ENCODE results near the gene ACBD4. TPM values are rescaled to one million over a fixed set of nuclear protein-coding genes. Genes with fewer than 3 reads are reported as not detected.

ACBD4 gene
- total and polyA plus RNA-seq, 2 of the 13 experiments (the other 11 are each of a cell fraction or from before 2014, with no cell fraction given), result 16.1 to 26.9 TPM

GRCh38 chr17:45171338-45172231, 36.1 kb downstream of the ACBD4 start (continued):
- TF ChIP-seq ZNF292 (CRISPR knock-in tag; IDR thresholded peaks at IDR 0.05; ENCODE audit: borderline replicate concordance, low read depth) (peak; percentile 76), FOSL2 (CRISPR knock-in tag; IDR thresholded peaks at IDR 0.05) (peak; percentile 23; the same call in 1 of the 2 replicates), PLRG1 (conservative IDR thresholded peaks at IDR 0.05) (no peak), GFI1 (CRISPR knock-in tag; IDR thresholded peaks at IDR 0.05; ENCODE audit: borderline replicate concordance) (peak; percentile 64; the same call in 1 of the 2 replicates), DNMT1 (CRISPR knock-in tag; IDR thresholded peaks at IDR 0.05) (0 out of 2 replicates have a peak, but pooled peaks have one; percentile 13), SIX4 (CRISPR knock-in tag; IDR thresholded peaks at IDR 0.05) (peak; percentile 31; the same call in 1 of the 2 replicates), BHLHE40 (IDR thresholded peaks at IDR 0.05; ENCODE audit: low read length) (no peak), ZNF780A (CRISPR knock-in tag; IDR thresholded peaks at IDR 0.05) (peak; percentile 58; the same call in 1 of the 2 replicates), STAT6 (CRISPR knock-in tag; IDR thresholded peaks at IDR 0.05; ENCODE audit: borderline replicate concordance) (peak; percentile 88; the same call in 1 of the 2 replicates), ZNF660 (CRISPR knock-in tag; IDR thresholded peaks at IDR 0.05; ENCODE audit: borderline replicate concordance, low read depth) (no peak), ZNF281 (CRISPR knock-in tag; IDR thresholded peaks at IDR 0.05; ENCODE audit: borderline replicate concordance) (peak; percentile 95), ZFY (CRISPR knock-in tag; IDR thresholded peaks at IDR 0.05) (peak; percentile 68), NFATC3 (CRISPR knock-in tag; IDR thresholded peaks at IDR 0.05) (no peak; the same call in none of the 2 replicates), TEF (CRISPR knock-in tag; IDR thresholded peaks at IDR 0.05) (no peak), ZMYM3 (CRISPR knock-in tag; IDR thresholded peaks at IDR 0.05) (peak; percentile 72; the same call in 1 of the 2 replicates), CENPT (CRISPR knock-in tag; IDR thresholded peaks at IDR 0.05; ENCODE audit: low read depth) (no peak), RBFOX2 (IDR thresholded peaks at IDR 0.05; ENCODE audit: low read depth, low read length) (peak; percentile 70), ZHX1 (CRISPR knock-in tag; IDR thresholded peaks at IDR 0.05; ENCODE audit: low read depth) (peak; percentile 52; the same call in 1 of the 2 replicates)
